IPS-18a (cell line): ENCODE measurements around the gene TMEM217.
A peak's percentile ranks its signal among the peaks of the same experiment; 100 is the strongest.

Source experiments
- H3K27ac ChIP-seq: one replicate; pipeline ENCODE4 v1.5.1; 2013; ENCODE audit warnings: low read length
- H3K27me3 ChIP-seq: one replicate; pipeline ENCODE4 v1.6.1; 2013; ENCODE audit warnings: mild to moderate bottlenecking, low read length; ENCODE audit not compliant: control insufficient read depth, insufficient read depth
- H3K36me3 ChIP-seq: one replicate; pipeline ENCODE4 v1.6.1; 2013; ENCODE audit warnings: low read depth, low read length; ENCODE audit not compliant: control insufficient read depth
- H3K4me1 ChIP-seq: one replicate; pipeline ENCODE4 v1.6.1; 2013; ENCODE audit warnings: low read depth, low read length; ENCODE audit not compliant: control insufficient read depth
- H3K4me3 ChIP-seq: one replicate; pipeline ENCODE4 v1.5.1; 2013; ENCODE audit warnings: low read length
- H3K9ac ChIP-seq: one replicate; pipeline ENCODE4 v1.6.1; 2013; ENCODE audit warnings: mild to moderate bottlenecking, low read length, moderate library complexity
- H3K9me3 ChIP-seq: one replicate; pipeline ENCODE4 v1.6.1; 2013; ENCODE audit warnings: low read depth, low read length; ENCODE audit not compliant: control insufficient read depth

Gene TMEM217

GRCh38 chr6:37222992-37223391 lies 35.0 kb downstream of the TMEM217 start:
- Histone ChIP-seq H3K9me3 (no peaks in the 10 kb centered on the region), H3K4me1 (peaks cover 10% of the 10 kb centered on the region), H3K27ac (no peak overlapping the region), H3K36me3 (no peaks in the 10 kb centered on the region), H3K4me3 (peak overlapping the region; percentile 61), H3K27me3 (no peaks in the 10 kb centered on the region), H3K9ac (no peak overlapping the region)

DNA sequence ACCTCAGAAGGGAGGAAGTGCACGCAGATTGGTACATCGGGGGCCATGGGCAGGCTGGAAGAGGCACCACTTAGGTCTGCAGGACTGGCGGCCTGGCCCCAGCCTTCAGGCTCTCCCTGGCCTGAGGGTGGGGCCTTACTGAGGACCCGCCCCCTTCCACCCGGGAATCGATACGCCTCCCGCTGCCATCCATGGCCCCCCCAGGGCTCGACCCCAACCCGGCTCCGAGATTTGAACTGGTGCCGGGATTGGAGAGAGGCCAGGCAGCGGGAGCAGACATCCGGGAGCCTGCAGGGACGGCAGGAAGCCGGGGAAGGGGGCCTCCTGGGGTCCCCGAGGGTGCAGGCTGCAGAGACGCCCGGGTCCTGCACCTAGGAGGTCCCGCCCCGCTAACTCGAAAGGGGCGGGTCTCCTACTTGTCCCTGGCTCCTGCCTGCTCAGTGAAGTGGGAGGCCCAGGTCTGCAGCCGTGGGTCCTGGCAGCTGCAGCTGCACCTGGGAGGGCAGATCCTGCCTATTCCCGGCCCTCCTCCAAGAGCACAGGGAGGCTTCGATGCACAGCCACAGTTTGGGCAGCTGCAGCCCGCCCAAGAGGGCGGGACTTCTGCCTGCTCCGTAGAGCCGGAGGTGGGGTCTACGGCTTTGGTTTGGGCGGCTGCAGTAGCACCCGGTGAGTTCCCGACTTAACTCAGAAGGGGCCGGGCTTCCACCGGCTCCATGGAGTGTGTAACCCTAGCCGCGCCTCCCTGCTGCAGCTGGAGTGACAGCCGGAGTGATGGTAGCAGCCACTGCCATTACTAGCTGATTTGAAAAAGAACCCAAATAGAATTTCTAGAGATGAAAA lies 35.6 kb downstream of the TMEM217 start:
- Histone ChIP-seq H3K4me1 (peaks cover 10% of the 10 kb centered on the region), H3K27ac (no peak overlapping the region), H3K9me3 (no peaks in the 10 kb centered on the region), H3K4me3 (peak overlapping the region; percentile 61), H3K9ac (peak overlapping the region; percentile 3), H3K27me3 (no peaks in the 10 kb centered on the region), H3K36me3 (no peaks in the 10 kb centered on the region)

- H3K4me3 ChIP-seq: peak overlapping the region; percentile 61
- peak overlapping the region; percentile 3 for H3K9ac ChIP-seq
- no peaks in the 10 kb centered on the region for H3K27me3 ChIP-seq
- peaks cover 10% of the 10 kb centered on the region for H3K4me1 ChIP-seq
- no peaks in the 10 kb centered on the region for H3K36me3 ChIP-seq
- no peak overlapping the region for H3K27ac ChIP-seq
- H3K9me3 ChIP-seq: no peaks in the 10 kb centered on the region
These were observed 36.3 kb downstream of the TMEM217 start for GRCh38 chr6:37221585-37222124.

GRCh38 chr6:37218511-37218910 lies 39.4 kb downstream of the TMEM217 start:
- Histone ChIP-seq H3K27ac (no peak overlapping the region), H3K9me3 (no peaks in the 10 kb centered on the region), H3K36me3 (no peaks in the 10 kb centered on the region), H3K9ac (no peak overlapping the region), H3K4me3 (no peak overlapping the region), H3K4me1 (peaks cover 10% of the 10 kb centered on the region), H3K27me3 (no peaks in the 10 kb centered on the region)

- no peak overlapping the region for H3K9ac ChIP-seq
- no peaks in the 10 kb centered on the region for H3K36me3 ChIP-seq
- H3K4me3 ChIP-seq: no peak overlapping the region
- peaks cover 9% of the 10 kb centered on the region for H3K4me1 ChIP-seq
- H3K27me3 ChIP-seq: no peaks in the 10 kb centered on the region
- no peak overlapping the region for H3K27ac ChIP-seq
- H3K9me3 ChIP-seq: no peaks in the 10 kb centered on the region
These were observed 39.9 kb downstream of the TMEM217 start for GRCh38 chr6:37218061-37218460.

DNA sequence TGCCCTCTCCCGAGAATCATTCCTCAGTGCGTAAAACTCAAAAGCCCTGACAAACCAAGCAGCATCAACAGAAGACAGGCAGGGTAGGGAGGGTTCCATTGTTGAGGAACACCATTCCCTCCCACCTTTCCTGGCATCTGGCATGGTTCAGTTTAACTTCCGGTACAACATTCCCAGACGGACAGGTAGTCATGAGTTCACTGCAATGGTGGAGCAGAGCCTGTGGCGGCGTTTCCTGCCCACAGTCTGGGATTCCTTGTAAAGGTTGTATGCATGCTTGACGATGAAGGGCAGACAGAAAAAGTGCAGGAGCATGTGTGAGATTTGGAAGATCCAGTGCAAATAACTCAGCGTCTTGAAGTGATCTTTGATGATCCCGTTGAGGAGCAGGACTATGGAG lies 45.7 kb downstream of the TMEM217 start:
- Histone ChIP-seq H3K36me3 (no peaks in the 10 kb centered on the region), H3K9ac (no peak overlapping the region), H3K27ac (no peak overlapping the region), H3K9me3 (no peaks in the 10 kb centered on the region), H3K4me3 (no peak overlapping the region), H3K4me1 (no peaks in the 10 kb centered on the region), H3K27me3 (no peaks in the 10 kb centered on the region)

GRCh38 chr6:37210313-37210968 lies 47.5 kb downstream of the TMEM217 start:
- Histone ChIP-seq H3K4me3 (no peak overlapping the region), H3K27ac (no peak overlapping the region), H3K9ac (no peak overlapping the region), H3K27me3 (no peaks in the 10 kb centered on the region), H3K4me1 (no peaks in the 10 kb centered on the region), H3K36me3 (no peaks in the 10 kb centered on the region), H3K9me3 (no peaks in the 10 kb centered on the region)

- H3K27ac ChIP-seq: no peak overlapping the region
- no peak overlapping the region for H3K9ac ChIP-seq
- H3K27me3 ChIP-seq: no peaks in the 10 kb centered on the region
- no peaks in the 10 kb centered on the region for H3K9me3 ChIP-seq
- H3K36me3 ChIP-seq: no peaks in the 10 kb centered on the region
- no peaks in the 10 kb centered on the region for H3K4me1 ChIP-seq
- H3K4me3 ChIP-seq: no peak overlapping the region
These were observed 48.3 kb downstream of the TMEM217 start for GRCh38 chr6:37209461-37210205.

DNA sequence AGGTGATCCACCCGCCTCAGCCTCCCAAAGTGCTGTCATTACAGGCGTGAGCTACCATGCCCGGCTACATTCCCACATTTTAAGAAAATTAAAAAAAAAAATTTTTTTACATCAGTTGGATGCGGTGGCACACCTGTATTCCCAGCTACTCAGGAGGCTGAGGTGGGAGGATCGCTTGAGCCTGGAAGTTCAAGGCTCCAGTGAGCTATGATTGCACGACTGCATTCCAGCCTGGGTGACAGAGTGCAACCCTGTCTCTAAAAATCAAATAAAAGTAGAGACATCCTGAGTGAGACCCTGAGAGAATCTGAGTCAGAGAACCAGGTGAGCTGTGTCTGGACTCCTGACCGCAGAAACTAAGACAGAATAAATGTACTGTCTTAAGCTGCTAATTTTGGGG lies 49.2 kb downstream of the TMEM217 start:
- Histone ChIP-seq H3K27me3 (no peaks in the 10 kb centered on the region), H3K36me3 (no peaks in the 10 kb centered on the region), H3K9ac (no peak overlapping the region), H3K4me1 (no peaks in the 10 kb centered on the region), H3K9me3 (no peaks in the 10 kb centered on the region), H3K4me3 (no peak overlapping the region), H3K27ac (no peak overlapping the region)

DNA sequence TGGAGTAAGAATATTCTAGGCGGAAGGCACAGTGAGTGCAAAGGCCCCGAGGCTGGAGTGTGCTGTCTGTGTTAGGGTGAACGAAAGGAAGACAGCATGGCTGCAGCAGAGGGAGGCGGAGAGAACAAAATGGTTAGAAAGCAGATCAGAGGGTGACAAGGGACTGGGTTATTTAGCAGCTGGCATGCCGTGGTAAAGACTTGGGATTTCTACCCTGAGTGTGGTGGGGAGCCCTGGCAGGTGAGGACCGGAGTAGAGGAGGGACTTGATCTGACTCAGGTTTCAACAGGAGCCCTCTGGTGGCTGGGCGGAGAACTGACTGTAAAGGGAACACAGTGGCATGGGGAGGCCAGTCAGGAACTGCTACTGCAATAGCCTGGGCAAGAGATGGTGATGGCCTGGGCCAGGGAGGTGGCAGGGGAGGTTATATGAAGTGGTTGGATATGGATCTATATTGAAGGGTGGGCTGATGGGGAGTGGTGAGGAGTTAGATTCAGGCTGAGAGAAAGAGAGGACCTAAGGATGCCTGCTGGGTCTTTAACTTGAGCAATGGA lies 50.0 kb downstream of the TMEM217 start:
- Histone ChIP-seq H3K9me3 (no peaks in the 10 kb centered on the region), H3K4me1 (no peaks in the 10 kb centered on the region), H3K27me3 (no peaks in the 10 kb centered on the region), H3K36me3 (no peaks in the 10 kb centered on the region), H3K9ac (no peak overlapping the region), H3K4me3 (no peak overlapping the region), H3K27ac (no peak overlapping the region)

DNA sequence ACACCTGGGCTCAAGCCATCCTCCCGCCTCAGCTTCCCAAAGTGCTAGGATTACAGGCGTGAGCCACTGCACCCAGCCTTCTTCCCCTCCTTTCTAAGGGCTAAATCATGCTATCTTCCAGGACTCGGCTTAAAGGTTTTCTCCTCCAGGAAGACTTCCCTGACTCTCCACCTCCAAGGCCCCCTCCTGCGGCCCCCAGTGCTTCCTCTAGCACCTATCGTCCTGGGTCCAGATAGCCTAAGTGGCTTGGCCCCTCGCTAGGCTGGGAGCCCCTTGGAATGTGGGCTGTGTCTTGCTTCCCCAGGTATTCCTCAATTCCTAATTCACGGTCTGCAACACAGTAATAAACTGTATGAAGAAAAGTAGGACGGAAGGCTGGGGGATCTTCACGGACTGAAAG lies 51.3 kb downstream of the TMEM217 start:
- Histone ChIP-seq H3K9ac (no peak overlapping the region), H3K4me3 (no peak overlapping the region), H3K27me3 (no peaks in the 10 kb centered on the region), H3K27ac (no peak overlapping the region), H3K4me1 (no peaks in the 10 kb centered on the region), H3K9me3 (no peaks in the 10 kb centered on the region), H3K36me3 (no peaks in the 10 kb centered on the region)
